ENCODE results near the gene SPAG4.

SPAG4 gene

DNA sequence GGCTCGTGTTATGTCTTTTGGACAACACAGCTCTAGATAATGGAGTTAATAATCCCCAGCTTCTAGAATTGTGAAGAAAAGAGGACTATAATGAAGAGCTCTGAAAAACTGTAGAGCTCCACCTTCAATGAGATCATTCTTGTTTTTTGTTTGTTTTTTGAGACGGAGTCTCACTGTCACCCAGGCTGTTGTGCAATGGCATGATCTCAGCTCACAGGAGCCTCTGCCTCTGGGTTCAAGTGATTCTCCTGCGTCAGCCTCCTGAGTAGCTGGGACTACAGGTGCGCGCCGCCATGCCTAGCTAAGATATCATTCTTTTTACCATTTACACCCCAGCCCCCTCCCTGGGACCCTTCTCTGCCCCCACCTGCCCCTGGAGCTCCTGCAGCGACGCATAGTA lies 37.2 kb upstream of the SPAG4 start:
- no peaks in the 10 kb centered on the region for H3F3A ChIP-seq (ENCODE audit: control insufficient read depth, insufficient read depth)
- H3K27me3 ChIP-seq (ENCODE audit: control insufficient read depth, low read length): peaks cover 7% of the 10 kb centered on the region; the same call in 1 of the 2 replicates
- no peak overlapping the region for H3K27ac ChIP-seq (ENCODE audit: low read depth, low read length)
- H3K4me2 ChIP-seq (ENCODE audit: low read length): no peak overlapping the region
- H3K9me3 ChIP-seq (ENCODE audit: control insufficient read depth, insufficient read depth, low read length): no peaks in the 10 kb centered on the region
- no peak overlapping the region for H3K4me3 ChIP-seq (ENCODE audit: low read length)
- no peaks in the 10 kb centered on the region for H4K20me1 ChIP-seq (ENCODE audit: control insufficient read depth, insufficient read depth, low read depth, low read length)
- H3K9me2 ChIP-seq (replicated peaks; ENCODE audit: control insufficient read depth, low read length): no peaks in the 10 kb centered on the region
- no peaks in the 10 kb centered on the region for H3K4me1 ChIP-seq (ENCODE audit: control insufficient read depth, low read length)
- H3K36me3 ChIP-seq (ENCODE audit: control insufficient read depth, low read length): no peaks in the 10 kb centered on the region
- H3K79me2 ChIP-seq (ENCODE audit: control insufficient read depth, low read length): no peaks in the 10 kb centered on the region
- TF ChIP-seq, protein P1, sequence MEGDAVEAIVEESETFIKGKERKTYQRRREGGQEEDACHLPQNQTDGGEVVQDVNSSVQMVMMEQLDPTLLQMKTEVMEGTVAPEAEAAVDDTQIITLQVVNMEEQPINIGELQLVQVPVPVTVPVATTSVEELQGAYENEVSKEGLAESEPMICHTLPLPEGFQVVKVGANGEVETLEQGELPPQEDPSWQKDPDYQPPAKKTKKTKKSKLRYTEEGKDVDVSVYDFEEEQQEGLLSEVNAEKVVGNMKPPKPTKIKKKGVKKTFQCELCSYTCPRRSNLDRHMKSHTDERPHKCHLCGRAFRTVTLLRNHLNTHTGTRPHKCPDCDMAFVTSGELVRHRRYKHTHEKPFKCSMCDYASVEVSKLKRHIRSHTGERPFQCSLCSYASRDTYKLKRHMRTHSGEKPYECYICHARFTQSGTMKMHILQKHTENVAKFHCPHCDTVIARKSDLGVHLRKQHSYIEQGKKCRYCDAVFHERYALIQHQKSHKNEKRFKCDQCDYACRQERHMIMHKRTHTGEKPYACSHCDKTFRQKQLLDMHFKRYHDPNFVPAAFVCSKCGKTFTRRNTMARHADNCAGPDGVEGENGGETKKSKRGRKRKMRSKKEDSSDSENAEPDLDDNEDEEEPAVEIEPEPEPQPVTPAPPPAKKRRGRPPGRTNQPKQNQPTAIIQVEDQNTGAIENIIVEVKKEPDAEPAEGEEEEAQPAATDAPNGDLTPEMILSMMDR (IDR thresholded peaks at IDR 0.05; ENCODE audit: low read depth, low read length, poor library complexity, severe bottlenecking): no peak
- no peak for TF ChIP-seq EZH2phosphoT487 (IDR thresholded peaks at IDR 0.05; ENCODE audit: borderline replicate concordance, low read length)

DNA sequence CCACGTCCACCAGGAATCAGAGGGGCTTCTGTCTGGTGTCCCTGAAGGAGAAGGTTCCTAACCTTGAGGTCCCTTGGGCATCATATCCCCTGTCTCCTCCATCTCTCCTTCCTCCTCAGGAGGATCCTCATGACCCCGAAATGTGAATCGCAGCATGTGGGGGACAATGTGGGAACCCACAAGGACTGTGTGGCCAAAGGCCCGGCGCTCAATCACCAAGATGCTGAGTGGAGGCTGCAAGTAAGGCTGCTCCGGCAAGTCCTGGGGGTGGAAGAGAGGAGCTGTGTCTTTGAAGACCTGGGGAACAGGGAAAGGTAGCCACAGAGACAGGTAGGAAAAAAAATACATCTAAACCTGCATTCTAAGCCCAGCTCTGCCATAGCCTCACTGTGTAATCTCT lies 36.4 kb upstream of the SPAG4 start:
- Histone ChIP-seq H3K36me3 (ENCODE audit: control insufficient read depth, low read length) (no peaks in the 10 kb centered on the region), H3K9me3 (ENCODE audit: control insufficient read depth, insufficient read depth, low read length) (no peaks in the 10 kb centered on the region), H3K9me2 (replicated peaks; ENCODE audit: control insufficient read depth, low read length) (no peaks in the 10 kb centered on the region), H3K27me3 (ENCODE audit: control insufficient read depth, low read length) (peaks cover 7% of the 10 kb centered on the region; the same call in 1 of the 2 replicates), H4K20me1 (ENCODE audit: control insufficient read depth, insufficient read depth, low read depth, low read length) (no peaks in the 10 kb centered on the region), H3K27ac (ENCODE audit: low read depth, low read length) (no peak overlapping the region), H3K4me2 (ENCODE audit: low read length) (no peak overlapping the region), H3K4me1 (ENCODE audit: control insufficient read depth, low read length) (no peaks in the 10 kb centered on the region), H3K4me3 (ENCODE audit: low read length) (no peak overlapping the region), H3K79me2 (ENCODE audit: control insufficient read depth, low read length) (no peaks in the 10 kb centered on the region), H3F3A (ENCODE audit: control insufficient read depth, insufficient read depth) (no peaks in the 10 kb centered on the region)
- TF ChIP-seq, protein P1 (IDR thresholded peaks at IDR 0.05; ENCODE audit: low read depth, low read length, poor library complexity, severe bottlenecking): no peak
- TF ChIP-seq EZH2phosphoT487 (IDR thresholded peaks at IDR 0.05; ENCODE audit: borderline replicate concordance, low read length): no peak

DNA sequence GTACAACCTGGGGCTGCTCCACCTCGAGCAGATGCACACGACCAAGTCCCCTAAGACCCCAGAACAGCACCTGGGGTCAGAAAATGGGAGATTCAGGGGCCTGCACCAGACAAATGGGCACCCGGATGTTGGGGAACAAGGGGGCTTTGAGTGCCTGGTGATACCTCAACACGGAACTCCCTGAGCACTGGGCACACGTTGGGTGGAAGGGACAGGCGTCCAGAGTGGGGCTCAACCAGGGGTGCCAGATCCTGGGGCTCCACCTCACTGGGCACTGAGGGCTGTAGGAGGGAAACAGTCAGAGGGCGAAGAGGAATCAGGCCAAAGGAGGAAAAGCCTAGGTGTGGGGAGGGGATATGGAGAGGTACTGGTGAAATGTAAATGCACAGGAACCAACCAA lies 33.5 kb upstream of the SPAG4 start:
- Histone ChIP-seq H3K9me3 (ENCODE audit: control insufficient read depth, insufficient read depth, low read length) (no peaks in the 10 kb centered on the region), H3K36me3 (ENCODE audit: control insufficient read depth, low read length) (no peaks in the 10 kb centered on the region), H3K4me2 (ENCODE audit: low read length) (no peak overlapping the region), H3K27me3 (ENCODE audit: control insufficient read depth, low read length) (no peaks in the 10 kb centered on the region), H3F3A (ENCODE audit: control insufficient read depth, insufficient read depth) (no peaks in the 10 kb centered on the region), H4K20me1 (ENCODE audit: control insufficient read depth, insufficient read depth, low read depth, low read length) (no peaks in the 10 kb centered on the region), H3K4me1 (ENCODE audit: control insufficient read depth, low read length) (no peaks in the 10 kb centered on the region), H3K27ac (ENCODE audit: low read depth, low read length) (no peak overlapping the region), H3K9me2 (replicated peaks; ENCODE audit: control insufficient read depth, low read length) (no peaks in the 10 kb centered on the region), H3K79me2 (ENCODE audit: control insufficient read depth, low read length) (no peaks in the 10 kb centered on the region), H3K4me3 (ENCODE audit: low read length) (no peak overlapping the region)
- TF ChIP-seq, protein P1 (IDR thresholded peaks at IDR 0.05; ENCODE audit: low read depth, low read length, poor library complexity, severe bottlenecking): no peak
- no peak for TF ChIP-seq EZH2phosphoT487 (IDR thresholded peaks at IDR 0.05; ENCODE audit: borderline replicate concordance, low read length)
